Fibroblast of pulmonary artery (primary cell): ENCODE measurements around the gene AREG.

Experiments
- DNase-seq: peaks from one replicate; pipeline ENCODE4 v3.0.0-alpha.2; 2010; ENCODE audit warnings: low read depth
- H3K4me3 ChIP-seq: replicated peaks from 2 replicates; pipeline ENCODE4 v1.5.1; 2011; ENCODE audit warnings: low read depth, mild to moderate bottlenecking, control low read depth, low read length, moderate library complexity
- CTCF ChIP-seq: IDR thresholded peaks from 2 replicates; pipeline ENCODE4 v1.5.1; 2011; ENCODE audit warnings: mild to moderate bottlenecking, control low read depth, low read length, inconsistent platforms; ENCODE audit errors: missing control alignments

The AREG gene

GRCh38 chr4:74460833-74461232, 15.9 kb downstream of the AREG start:
- no peak for TF ChIP-seq CTCF
- DNase-seq: no peak
- H3K4me3 ChIP-seq: no peak overlapping the region

GRCh38 chr4:74463123-74463522, 18.2 kb downstream of the AREG start:
- DNase-seq: no peak
- no peak overlapping the region for H3K4me3 ChIP-seq
- no peak for TF ChIP-seq CTCF

- DNase-seq: no peak
- TF ChIP-seq CTCF: no peak
- H3K4me3 ChIP-seq: no peak overlapping the region
Observed at GRCh38 chr4:74464291-74464690, 19.4 kb downstream of the AREG start.

GRCh38 chr4:74466242-74466641, 21.3 kb downstream of the AREG start:
- H3K4me3 ChIP-seq: no peak overlapping the region
- DNase-seq: no peak
- no peak for TF ChIP-seq CTCF

GRCh38 chr4:74471264-74471663, 26.3 kb downstream of the AREG start:
- no peak for TF ChIP-seq CTCF
- H3K4me3 ChIP-seq: no peak overlapping the region
- no peak for DNase-seq

- H3K4me3 ChIP-seq: no peak overlapping the region
- DNase-seq: peak; percentile 95
- TF ChIP-seq CTCF: no peak
Observed at GRCh38 chr4:74473155-74473811, 28.3 kb downstream of the AREG start.

- no peak overlapping the region for H3K4me3 ChIP-seq
- no peak for TF ChIP-seq CTCF
- peak; percentile 48 for DNase-seq
Observed at GRCh38 chr4:74474345-74475090, 29.6 kb downstream of the AREG start.
